Measurements from ENCODE around the gene KCNJ6. TPM values are rescaled to one million over a fixed set of nuclear protein-coding genes. Genes with fewer than 3 reads are reported as not detected.
"Not testable (repeated sequence)": the region's sequence is repeated elsewhere in the genome, so short reads cannot be mapped to it uniquely, and the experiment has no call there.

KCNJ6 gene
- total RNA-seq, 1 experiment from 2014 or later, result 0.05 TPM

DNA sequence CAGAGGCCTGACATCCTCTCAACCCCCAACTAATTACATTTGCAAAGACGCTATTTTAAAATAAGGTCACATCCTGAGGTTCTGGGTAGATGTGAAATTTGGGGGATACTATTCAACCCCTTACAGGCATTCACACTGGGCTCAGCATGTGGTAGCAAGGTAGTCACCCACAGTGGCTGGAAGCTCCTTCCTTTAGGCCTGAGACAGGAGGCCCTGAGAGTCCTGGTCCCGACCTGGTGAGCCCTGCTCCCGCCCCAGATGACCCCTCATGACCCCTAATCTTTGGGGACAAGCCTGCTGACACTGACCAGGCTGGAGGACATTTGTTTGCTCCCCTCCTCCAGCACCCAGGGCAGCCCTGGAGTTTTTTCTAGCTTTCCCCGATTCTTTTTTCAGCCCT is 323.8 kb downstream of the KCNJ6 start:
- no peaks in the 10 kb centered on the region for H3K4me1 Mint-ChIP-seq (ENCODE audit: low read depth, unreplicated experiment)
- H3K36me3 Mint-ChIP-seq (ENCODE audit: insufficient read depth, unreplicated experiment), result no peaks in the 10 kb centered on the region
- H3K9me3 Mint-ChIP-seq (ENCODE audit: low read depth, unreplicated experiment), result peaks cover 3% of the 10 kb centered on the region
- CTCF ChIA-PET, result interaction anchor here (0.5 kb wide), 1 partner anchor 27 kb away, joined by 4 read pairs; no protein-coding TSS in a partner anchor
- intact Hi-C loops (cut with micrococcal nuclease; ENCODE audit: unreplicated experiment), result no loop called here
- DNase-seq, result no peak
- H3K27ac Mint-ChIP-seq (ENCODE audit: unreplicated experiment), result no peak overlapping the region
- BruUV-seq (replicated peaks), result no TSS peak
- H3K27me3 Mint-ChIP-seq (ENCODE audit: unreplicated experiment), result no peaks in the 10 kb centered on the region
- TF ChIP-seq, protein P1, sequence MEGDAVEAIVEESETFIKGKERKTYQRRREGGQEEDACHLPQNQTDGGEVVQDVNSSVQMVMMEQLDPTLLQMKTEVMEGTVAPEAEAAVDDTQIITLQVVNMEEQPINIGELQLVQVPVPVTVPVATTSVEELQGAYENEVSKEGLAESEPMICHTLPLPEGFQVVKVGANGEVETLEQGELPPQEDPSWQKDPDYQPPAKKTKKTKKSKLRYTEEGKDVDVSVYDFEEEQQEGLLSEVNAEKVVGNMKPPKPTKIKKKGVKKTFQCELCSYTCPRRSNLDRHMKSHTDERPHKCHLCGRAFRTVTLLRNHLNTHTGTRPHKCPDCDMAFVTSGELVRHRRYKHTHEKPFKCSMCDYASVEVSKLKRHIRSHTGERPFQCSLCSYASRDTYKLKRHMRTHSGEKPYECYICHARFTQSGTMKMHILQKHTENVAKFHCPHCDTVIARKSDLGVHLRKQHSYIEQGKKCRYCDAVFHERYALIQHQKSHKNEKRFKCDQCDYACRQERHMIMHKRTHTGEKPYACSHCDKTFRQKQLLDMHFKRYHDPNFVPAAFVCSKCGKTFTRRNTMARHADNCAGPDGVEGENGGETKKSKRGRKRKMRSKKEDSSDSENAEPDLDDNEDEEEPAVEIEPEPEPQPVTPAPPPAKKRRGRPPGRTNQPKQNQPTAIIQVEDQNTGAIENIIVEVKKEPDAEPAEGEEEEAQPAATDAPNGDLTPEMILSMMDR (IDR thresholded peaks at IDR 0.05; ENCODE audit: unreplicated experiment), result no peak
- no peak overlapping the region for H3K4me3 Mint-ChIP-seq (ENCODE audit: low read depth, unreplicated experiment)

DNA sequence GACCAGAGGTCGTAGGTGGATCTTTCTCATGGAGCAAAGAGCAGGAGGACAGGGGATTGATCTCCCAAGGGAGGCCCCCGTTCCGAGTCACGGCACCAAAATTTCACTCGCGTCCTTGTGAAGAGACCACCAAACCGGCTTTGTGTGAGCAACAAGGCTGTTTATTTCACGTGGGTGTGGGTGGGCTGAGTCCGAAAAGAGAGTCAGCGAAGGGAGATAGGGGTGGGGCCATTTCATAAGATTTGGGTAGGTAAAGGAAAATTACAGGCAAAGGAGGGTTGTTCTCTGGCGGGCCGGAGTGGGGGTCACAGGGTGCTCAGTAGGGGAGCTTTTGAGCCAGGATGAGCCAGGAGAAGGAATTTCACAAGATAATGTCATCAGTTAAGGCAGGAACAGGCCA is 324.3 kb downstream of the KCNJ6 start:
- H3K36me3 Mint-ChIP-seq (ENCODE audit: insufficient read depth, unreplicated experiment); H3K27me3 Mint-ChIP-seq (ENCODE audit: unreplicated experiment); H3K4me1 Mint-ChIP-seq (ENCODE audit: low read depth, unreplicated experiment); H3K27ac Mint-ChIP-seq (ENCODE audit: unreplicated experiment); DNase-seq; intact Hi-C loops (cut with micrococcal nuclease; ENCODE audit: unreplicated experiment); H3K9me3 Mint-ChIP-seq (ENCODE audit: low read depth, unreplicated experiment); BruUV-seq (replicated peaks); H3K4me3 Mint-ChIP-seq (ENCODE audit: low read depth, unreplicated experiment): not testable (repeated sequence)
- CTCF ChIA-PET, result interaction anchor here (0.5 kb wide), 1 partner anchor 27 kb away, joined by 4 read pairs; no protein-coding TSS in a partner anchor

DNA sequence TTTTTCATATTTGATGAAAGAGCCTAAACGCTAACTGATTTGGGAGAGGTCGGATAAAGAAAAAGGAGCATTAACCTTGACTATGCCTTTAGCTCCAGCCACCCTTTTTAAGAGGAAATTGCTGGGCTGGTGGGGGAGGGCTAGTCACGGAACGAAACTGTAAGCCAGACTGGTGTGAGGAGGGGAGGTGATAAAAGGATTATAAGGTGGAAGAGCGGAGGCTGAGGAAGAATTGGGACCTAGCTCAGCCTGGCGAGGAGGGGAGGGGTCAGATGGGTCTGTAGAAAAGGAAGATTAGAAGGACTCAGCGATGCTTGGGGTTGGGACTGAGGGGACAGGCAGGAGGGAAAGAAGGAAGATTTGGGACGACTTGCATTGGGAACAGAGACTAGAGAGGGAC is 325.4 kb downstream of the KCNJ6 start:
- H3K9me3 Mint-ChIP-seq (ENCODE audit: low read depth, unreplicated experiment); H3K36me3 Mint-ChIP-seq (ENCODE audit: insufficient read depth, unreplicated experiment); H3K4me3 Mint-ChIP-seq (ENCODE audit: low read depth, unreplicated experiment); DNase-seq; intact Hi-C loops (cut with micrococcal nuclease; ENCODE audit: unreplicated experiment); H3K27me3 Mint-ChIP-seq (ENCODE audit: unreplicated experiment); H3K4me1 Mint-ChIP-seq (ENCODE audit: low read depth, unreplicated experiment); BruUV-seq (replicated peaks); H3K27ac Mint-ChIP-seq (ENCODE audit: unreplicated experiment); CTCF ChIA-PET: not testable (repeated sequence)

DNA sequence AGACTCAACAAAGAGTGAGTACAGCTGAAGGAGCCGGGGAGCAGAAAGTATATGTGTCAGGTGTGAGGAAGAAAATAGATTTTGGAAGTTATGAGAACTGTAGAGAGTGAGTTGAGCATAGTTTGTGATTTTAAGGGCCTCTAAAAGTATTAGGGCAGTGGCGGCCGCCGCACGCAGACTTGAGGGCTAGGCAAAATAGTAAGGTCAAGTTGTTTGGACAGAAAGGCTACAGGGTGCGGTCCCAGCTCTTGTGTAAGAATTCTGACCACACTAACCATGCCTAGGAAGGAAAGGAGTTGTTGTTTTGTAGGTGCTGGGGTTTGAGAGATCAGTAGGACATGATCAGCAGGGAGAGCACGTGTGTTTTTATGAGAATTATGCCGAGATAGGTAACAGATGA is 327.6 kb downstream of the KCNJ6 start:
- H3K27me3 Mint-ChIP-seq (ENCODE audit: unreplicated experiment); BruUV-seq (replicated peaks); H3K27ac Mint-ChIP-seq (ENCODE audit: unreplicated experiment); H3K4me1 Mint-ChIP-seq (ENCODE audit: low read depth, unreplicated experiment); CTCF ChIA-PET; H3K4me3 Mint-ChIP-seq (ENCODE audit: low read depth, unreplicated experiment); H3K9me3 Mint-ChIP-seq (ENCODE audit: low read depth, unreplicated experiment); DNase-seq; H3K36me3 Mint-ChIP-seq (ENCODE audit: insufficient read depth, unreplicated experiment): not testable (repeated sequence)
- intact Hi-C loops (cut with micrococcal nuclease; ENCODE audit: unreplicated experiment), result loop anchor here (10.0 kb wide), 2 partner anchors 124 to 424 kb away; no protein-coding TSS in a partner anchor

DNA sequence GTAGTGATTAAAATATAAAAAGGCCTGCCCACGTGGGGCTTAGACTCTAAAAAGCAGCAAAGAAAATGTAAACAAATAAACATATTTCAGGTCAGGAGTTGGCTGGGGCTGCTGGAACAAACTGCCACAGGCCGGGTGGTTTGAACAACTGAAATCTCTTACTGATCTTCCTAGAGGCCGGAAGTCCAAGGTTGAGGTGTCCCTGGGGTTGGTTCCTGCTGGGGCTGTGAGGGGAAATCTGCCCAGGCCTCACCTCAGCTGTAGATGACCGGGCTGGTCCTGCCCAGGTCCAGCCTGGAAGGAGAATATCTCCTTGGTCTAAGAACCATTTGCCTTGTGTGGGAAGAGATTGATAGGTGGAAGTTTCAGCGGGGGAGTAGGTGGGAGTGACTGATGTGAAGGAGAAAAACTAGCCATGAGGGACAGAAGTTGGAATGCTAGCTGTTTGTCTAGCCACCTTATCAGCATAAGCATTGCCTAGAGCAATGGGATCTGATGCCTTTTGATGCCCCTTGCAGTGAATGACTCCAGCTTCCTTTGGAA is 328.6 kb downstream of the KCNJ6 start:
- Mint-ChIP-seq H3K27me3 (ENCODE audit: unreplicated experiment) (no peaks in the 10 kb centered on the region), H3K27ac (ENCODE audit: unreplicated experiment) (no peak overlapping the region), H3K4me1 (ENCODE audit: low read depth, unreplicated experiment) (no peaks in the 10 kb centered on the region), H3K9me3 (ENCODE audit: low read depth, unreplicated experiment) (no peaks in the 10 kb centered on the region), H3K36me3 (ENCODE audit: insufficient read depth, unreplicated experiment) (no peaks in the 10 kb centered on the region), H3K4me3 (ENCODE audit: low read depth, unreplicated experiment) (no peak overlapping the region)
- intact Hi-C loops (cut with micrococcal nuclease; ENCODE audit: unreplicated experiment), result loop anchor here (10.0 kb wide), 2 partner anchors 123 to 423 kb away; no protein-coding TSS in a partner anchor
- CTCF ChIA-PET, result no interaction called here
- DNase-seq, result no peak
- no TSS peak for BruUV-seq (replicated peaks)
- TF ChIP-seq, protein P1 (IDR thresholded peaks at IDR 0.05; ENCODE audit: unreplicated experiment), result no peak

DNA sequence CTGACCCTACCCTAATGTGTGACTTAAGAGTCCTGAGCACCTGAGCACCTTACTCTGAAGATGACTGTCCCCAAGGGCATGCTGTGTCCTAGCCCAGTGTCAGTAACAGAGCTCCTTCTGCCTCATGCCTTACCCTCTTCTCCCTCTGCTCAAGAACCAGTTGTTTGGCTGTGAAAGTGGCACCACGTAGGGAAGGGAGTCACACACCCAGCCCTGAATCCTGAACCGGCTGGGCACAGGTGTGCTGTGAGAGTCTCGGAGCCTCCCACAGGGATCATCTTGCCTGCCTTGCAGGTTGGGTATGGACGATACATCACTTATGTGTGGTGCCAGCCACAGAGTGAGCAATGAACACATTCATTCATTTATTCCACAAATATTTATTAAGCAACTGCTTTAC is 329.1 kb downstream of the KCNJ6 start:
- no peak overlapping the region for H3K4me3 Mint-ChIP-seq (ENCODE audit: low read depth, unreplicated experiment)
- H3K9me3 Mint-ChIP-seq (ENCODE audit: low read depth, unreplicated experiment), result no peaks in the 10 kb centered on the region
- DNase-seq, result no peak
- no peaks in the 10 kb centered on the region for H3K36me3 Mint-ChIP-seq (ENCODE audit: insufficient read depth, unreplicated experiment)
- CTCF ChIA-PET, result no interaction called here
- TF ChIP-seq, protein P1 (IDR thresholded peaks at IDR 0.05; ENCODE audit: unreplicated experiment), result no peak
- H3K27me3 Mint-ChIP-seq (ENCODE audit: unreplicated experiment), result no peaks in the 10 kb centered on the region
- intact Hi-C loops (cut with micrococcal nuclease; ENCODE audit: unreplicated experiment), result loop anchor here (10.0 kb wide), 2 partner anchors 122 to 422 kb away; no protein-coding TSS in a partner anchor
- H3K4me1 Mint-ChIP-seq (ENCODE audit: low read depth, unreplicated experiment), result no peaks in the 10 kb centered on the region
- no TSS peak for BruUV-seq (replicated peaks)
- H3K27ac Mint-ChIP-seq (ENCODE audit: unreplicated experiment), result no peak overlapping the region
